ENCODE results near the gene SIN3B.
"Not testable (repeated sequence)": the region's sequence is repeated elsewhere in the genome, so short reads cannot be mapped to it uniquely, and the experiment has no call there.

SIN3B gene, protein sequence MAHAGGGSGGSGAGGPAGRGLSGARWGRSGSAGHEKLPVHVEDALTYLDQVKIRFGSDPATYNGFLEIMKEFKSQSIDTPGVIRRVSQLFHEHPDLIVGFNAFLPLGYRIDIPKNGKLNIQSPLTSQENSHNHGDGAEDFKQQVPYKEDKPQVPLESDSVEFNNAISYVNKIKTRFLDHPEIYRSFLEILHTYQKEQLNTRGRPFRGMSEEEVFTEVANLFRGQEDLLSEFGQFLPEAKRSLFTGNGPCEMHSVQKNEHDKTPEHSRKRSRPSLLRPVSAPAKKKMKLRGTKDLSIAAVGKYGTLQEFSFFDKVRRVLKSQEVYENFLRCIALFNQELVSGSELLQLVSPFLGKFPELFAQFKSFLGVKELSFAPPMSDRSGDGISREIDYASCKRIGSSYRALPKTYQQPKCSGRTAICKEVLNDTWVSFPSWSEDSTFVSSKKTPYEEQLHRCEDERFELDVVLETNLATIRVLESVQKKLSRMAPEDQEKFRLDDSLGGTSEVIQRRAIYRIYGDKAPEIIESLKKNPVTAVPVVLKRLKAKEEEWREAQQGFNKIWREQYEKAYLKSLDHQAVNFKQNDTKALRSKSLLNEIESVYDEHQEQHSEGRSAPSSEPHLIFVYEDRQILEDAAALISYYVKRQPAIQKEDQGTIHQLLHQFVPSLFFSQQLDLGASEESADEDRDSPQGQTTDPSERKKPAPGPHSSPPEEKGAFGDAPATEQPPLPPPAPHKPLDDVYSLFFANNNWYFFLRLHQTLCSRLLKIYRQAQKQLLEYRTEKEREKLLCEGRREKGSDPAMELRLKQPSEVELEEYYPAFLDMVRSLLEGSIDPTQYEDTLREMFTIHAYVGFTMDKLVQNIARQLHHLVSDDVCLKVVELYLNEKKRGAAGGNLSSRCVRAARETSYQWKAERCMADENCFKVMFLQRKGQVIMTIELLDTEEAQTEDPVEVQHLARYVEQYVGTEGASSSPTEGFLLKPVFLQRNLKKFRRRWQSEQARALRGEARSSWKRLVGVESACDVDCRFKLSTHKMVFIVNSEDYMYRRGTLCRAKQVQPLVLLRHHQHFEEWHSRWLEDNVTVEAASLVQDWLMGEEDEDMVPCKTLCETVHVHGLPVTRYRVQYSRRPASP

DNA sequence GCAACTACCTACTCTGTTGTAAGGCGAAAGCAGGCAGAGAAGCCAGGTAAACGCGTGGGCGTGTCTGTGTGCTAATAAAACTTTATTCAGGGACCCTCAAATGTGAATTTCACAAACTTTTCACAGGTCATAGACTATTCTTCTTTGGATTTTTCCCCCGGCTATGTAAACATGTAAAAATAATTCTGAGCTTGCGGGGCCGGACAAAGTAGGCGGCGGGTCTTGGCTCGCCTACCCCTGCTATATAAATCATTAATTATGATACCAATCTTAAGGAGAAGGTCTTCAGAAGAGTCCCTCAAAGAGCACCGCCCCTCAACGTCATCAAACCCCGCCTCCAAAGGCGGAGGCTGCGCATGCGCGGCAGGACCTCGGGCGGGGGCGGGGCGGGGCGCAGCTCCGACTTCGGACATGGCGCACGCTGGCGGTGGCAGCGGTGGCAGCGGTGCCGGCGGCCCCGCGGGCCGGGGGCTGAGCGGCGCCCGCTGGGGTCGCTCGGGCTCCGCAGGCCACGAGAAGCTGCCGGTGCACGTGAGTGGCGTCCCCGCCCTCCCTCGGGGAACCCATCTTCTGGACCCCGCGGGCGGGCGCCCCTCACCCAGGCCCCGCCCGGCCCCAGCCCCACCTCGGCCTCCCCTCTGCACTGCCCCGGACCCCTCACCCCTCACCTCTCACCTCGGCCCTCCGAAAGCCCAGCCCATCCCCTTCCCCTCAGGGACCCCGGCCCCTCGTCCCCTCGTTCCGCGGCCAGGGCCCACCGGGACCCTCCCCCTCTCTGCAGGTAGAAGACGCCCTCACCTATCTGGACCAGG lies at the start of gene SIN3B:
TSS of gene SIN3B (plus strand) at position 389 of the 812 bp plus-strand sequence. CDS start at position 412, 23 bp downstream.
- DNase-seq (ENCODE audit: low spot score): peak; percentile 90

DNA sequence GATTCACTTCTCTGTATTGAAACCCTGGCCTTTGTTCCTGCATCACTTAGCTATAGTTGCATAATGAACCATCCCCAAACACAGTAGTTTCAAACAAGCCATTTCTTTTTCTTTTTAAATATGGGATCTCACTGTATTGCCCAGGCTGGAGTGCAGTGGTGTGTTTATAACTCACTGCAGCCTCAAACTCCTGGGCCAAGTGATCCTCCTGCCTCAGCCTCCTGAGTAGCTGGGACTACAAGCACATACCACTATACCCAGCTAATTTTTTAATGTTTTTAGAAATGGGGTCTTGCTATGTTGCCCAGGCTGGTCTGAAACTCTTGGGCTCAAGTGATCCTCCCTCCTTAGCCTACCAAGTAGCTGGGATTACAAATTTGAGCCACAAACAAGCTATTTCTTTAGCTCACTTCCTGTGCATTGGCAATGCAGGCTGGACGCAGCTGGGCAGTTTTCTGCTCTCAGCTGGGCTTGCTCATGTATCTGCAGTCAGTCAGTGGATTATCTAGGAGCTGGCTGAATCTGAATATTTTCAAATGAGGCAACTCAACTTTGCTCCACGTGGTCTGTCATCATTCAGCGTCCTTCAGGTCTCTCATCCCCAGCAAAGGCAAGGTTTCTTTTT lies 49.5 kb upstream of the SIN3B start:
- no peak for DNase-seq (ENCODE audit: low spot score)

DNA sequence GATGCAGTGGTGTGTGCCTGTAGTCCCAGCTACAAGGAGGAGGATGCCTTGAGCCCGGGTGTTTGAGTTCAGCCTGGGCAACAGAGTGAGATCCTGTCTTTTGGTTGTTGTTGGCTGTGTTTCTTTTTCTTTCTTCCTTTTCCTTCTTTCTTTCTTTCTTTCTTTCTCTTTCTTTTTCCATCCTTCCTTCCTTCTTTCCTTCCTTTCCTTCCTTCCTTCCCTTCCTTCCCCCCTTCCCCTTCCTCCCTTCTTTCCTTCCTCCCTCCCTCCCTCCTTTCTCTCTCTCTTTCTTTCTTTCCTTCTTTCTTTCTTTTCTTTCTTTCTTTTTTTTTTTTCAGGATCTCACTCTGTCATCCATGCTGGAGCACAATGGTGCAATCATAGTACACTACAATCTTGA lies 46.5 kb upstream of the SIN3B start:
- DNase-seq (ENCODE audit: low spot score): no peak

DNA sequence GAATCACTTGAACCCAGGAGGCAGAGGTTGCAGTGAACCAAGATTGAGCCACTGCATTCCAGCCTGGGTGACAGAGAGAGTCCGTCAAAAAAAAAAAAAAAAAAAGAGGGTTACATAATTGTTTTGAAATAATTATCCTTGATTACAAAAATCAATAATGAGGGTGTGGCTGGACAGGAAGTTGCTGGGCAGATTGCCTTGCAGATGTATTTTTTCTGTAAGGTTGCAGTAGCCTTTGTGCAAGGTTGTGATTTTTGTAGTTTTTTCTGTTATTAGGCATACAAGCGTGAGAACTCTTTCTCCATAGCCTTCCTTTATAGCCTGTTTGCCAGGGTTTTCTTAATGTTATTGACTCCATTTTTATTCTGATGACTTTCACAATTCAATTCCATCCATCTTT lies 40.7 kb upstream of the SIN3B start:
- no peak for DNase-seq (ENCODE audit: low spot score)

DNA sequence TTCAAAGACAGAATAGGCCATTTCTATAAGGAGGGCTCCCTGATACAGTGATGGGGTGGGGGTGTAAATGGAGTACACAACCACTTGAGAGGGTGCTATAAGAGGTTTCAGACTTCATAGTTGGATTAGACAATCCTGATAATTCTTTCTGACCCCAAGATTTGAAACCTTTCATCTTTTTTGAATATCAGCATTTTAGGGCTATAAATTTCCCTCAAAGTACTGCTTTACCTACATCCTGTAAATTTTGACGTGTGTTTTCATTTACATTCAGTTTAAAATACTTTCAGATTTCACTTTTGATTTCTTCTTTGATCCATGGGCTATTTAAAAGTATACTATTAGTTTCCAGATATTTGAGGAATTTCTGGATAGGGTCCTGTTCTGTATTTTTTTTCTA lies 40.0 kb upstream of the SIN3B start:
- DNase-seq (ENCODE audit: low spot score): no peak

DNA sequence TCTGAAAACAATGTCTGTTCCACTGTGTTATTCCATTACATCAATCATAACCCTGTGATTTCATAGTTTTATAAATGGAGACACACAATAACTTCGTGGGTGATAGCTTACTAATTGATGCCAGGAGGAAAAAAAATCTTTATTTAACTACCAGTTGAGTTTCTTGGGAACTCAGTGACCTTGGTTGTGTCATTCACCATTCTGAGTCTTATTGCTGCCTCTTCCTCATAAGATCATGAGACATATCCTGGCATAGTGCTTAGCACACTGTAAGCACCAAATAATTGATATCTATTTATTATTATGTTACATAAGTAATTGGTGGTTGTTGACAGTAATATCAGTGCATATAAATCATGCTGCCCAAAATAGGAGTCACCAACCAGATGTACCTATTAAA lies 39.1 kb upstream of the SIN3B start:
- DNase-seq (ENCODE audit: low spot score): no peak

DNA sequence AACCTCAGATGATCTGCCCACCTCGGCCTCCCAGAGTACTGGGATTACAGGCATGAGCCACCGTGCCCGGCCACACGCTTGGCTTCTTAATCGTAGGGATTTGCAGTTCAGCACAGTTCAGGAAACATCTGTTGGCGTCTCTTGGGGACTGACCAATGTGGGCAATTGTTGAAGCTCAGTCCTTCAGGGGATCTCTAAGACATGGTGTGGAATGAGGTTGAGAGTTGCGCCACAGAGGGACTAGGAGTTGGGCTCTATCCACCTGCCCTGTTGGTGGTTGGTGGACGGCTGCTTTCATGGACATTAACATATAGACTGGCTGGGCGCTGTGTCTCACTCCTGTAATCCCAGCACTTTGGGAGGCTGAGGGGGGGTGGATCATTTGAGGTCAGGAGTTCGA lies 37.3 kb upstream of the SIN3B start:
- DNase-seq (ENCODE audit: low spot score): no peak

DNA sequence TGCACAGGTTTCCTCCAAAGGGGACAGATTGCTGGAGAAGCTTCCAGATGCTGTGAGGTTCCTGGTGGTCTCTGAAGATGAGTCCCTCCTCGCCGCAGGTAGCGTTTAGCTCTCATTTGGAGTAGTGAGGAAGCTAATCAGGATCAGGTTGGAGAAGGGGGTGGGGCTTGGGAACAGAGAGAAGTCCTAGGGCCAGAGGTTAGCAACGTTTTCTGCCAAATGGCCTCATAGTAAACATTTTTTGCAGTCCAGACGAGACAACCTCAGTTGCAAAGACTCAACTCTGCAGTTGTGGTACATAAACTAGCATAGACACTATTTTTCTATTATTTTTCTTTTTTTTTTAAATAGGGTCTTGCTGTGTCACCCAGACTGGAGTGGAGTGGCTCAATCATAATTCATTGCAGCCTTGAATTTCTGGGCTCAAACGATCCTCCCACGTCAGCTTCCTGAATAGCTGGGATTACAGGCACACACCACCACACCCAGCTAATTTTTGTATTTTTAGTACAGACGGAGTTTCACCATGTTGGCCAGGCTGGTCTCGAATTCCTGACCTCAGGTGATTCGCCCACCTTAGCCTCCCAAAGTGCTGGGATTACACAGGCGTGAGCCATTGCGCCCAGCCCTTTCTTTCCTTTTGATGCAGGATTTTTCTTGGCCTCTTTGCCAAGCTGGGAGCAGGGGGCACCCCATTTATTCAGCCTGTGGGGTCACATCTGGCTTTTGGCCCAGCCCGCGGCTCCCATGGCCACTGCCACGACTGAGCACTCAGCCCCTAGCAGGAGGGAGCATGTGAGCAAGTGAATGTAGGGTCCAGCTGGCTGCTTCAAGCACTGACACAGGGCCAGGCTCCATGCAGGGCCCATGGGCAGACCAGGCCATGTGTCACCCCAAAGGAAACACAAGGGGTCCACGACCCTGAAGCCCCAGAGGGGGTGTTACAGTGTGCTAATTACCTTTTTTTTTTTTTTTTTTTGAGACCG lies 34.4 kb upstream of the SIN3B start:
- no peak for DNase-seq (ENCODE audit: low spot score)

DNA sequence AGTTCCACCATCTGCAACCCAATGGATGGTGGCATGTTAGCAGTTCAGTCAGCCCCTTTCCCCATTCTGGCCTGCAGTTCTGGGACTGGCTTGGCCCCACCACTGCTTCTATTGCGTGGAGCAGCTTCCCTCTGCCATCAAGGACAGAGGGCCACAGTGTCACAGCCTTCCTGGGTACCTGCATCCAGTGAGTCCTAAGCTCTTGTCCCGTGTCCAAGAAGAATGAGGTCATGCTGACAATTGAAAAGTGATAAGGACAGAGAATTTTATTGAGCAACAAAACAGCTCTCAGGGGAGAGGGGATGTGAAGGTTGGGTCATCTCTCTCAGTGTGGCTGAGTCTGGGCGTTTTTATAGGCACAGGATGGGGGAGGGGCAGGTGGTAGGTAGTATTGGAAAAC lies 33.5 kb upstream of the SIN3B start:
- DNase-seq (ENCODE audit: low spot score): no peak

DNA sequence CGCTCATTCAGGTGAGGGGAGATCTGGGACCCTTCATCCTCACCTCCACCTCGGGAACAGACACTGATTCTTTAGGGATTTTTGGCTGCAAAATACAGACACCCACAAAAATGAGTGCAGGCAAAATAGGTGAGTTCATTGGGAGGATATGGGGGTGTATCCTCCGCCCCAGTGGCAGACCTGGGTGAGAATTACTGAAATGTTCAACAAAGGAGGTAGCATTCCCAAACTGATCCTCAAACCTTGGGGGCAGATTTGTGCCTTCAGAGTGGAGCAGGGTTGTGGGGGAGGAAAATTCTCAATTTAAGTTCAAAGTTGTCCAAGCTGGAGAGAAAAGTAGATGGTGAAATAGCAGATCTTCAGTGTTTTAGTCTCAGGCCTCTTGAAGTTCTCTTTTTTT lies 31.3 kb upstream of the SIN3B start:
- DNase-seq (ENCODE audit: low spot score): no peak

DNA sequence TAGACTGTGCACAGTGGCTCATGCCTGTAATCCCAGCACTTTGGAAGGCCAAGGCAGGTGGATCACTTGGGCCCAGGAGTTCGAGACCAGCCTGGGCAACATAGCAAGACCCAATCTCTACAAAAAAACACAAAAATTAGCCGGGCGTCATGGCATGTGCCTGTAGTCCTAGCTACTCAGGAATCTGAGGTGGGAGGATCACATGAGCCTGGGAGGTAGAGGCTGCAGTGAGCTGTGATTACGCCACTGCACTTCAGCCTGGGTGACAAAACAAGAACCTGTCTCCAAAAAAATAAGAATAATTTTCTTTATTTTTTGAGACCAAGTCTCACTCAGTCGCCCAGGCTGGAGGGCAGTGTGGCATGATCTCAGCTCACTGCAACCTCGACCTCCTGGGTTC lies 30.9 kb upstream of the SIN3B start:
- DNase-seq (ENCODE audit: low spot score): not testable (repeated sequence)

DNA sequence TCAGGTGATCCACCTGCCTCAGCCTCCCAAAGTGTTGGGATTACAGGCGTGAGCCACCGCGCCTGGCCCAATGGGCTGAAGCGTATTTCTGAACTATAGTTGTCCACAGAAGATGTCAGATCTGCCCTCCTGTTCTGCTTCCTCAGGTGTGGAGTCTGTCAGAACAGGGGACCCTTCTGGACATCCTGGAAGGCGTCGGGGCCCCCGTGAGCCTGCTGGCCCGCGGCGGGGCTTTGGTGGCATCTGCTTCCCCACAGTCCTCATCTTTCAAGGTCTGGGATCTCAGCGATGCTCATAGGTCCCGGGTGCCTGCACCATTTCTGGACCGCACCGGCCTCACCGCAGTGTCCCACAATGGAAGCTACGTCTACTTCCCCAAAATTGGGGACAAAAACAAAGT lies 29.5 kb upstream of the SIN3B start:
- no peak for DNase-seq (ENCODE audit: low spot score)

DNA sequence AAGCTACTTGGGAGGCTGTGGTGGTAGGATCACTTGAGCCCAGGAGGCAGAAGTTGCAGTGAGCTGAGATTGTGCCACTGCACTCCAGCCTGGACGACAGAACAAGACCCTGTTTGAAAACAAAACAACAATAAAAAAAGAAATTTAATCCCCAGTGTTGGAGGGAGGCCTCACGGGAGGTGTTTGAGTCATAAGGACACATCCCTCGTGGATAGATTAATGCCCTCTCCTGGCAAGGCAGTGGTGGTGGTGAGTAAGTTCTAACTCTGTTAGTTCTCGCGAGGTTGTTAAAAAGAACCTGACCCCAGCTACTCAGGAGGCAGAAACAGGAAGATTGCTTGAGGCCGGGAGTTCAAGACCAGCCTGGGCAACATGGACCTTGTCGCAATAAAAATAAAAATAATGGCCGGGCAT lies 27.6 kb upstream of the SIN3B start:
- DNase-seq (ENCODE audit: low spot score): no peak

DNA sequence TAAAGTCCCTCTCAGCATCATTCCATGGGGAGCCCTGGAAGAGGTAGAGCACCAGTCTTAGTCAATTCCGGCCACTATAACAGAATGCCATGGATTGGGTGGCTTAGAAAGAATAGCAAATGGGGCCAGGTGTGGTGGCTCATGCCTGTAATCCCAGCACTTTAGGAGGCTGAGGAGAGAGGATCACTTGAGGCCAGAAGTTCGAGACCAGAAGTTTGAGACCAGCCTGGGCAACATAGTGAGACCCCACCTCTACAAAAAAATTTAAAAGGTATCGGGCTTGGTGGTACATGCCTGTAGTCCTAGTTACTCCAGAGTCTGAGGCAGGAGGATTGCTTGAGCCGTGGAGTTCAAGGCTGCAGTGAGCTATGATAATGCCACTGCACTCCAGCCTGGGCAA lies 25.0 kb upstream of the SIN3B start:
- no peak for DNase-seq (ENCODE audit: low spot score)

DNA sequence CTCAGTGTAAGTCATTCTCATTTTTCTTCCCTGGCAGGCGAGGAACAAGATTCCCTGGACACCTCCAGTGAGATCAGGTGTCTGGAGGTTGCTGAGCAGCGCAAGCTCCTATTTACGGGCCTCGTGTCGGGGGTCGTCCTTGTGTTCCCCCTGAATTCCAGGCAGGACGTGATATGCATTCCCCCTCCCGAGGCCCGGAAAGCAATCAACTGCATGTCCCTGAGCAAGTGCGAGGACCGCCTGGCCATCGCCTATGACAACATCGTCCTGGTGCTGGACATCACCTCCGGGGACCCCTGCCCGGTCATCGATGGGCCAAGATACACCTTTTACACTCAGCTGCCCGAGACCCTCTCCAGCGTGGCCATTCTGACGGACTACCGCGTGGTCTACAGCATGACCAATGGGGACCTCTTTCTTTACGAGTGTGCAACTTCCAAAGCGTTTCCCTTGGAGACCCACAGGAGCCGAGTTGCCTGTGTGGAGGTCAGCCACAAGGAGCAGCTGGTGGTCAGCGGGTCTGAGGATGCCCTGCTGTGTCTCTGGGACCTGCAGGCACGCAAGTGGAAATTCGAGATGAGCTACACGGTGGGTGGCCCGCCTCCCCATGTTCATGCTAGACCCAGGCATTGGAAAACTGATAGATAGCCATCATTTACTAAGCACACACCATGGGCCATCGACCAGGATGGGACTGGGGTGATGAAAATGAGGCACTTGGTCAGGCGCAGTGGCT lies 21.5 kb upstream of the SIN3B start:
- DNase-seq (ENCODE audit: low spot score): no peak

DNA sequence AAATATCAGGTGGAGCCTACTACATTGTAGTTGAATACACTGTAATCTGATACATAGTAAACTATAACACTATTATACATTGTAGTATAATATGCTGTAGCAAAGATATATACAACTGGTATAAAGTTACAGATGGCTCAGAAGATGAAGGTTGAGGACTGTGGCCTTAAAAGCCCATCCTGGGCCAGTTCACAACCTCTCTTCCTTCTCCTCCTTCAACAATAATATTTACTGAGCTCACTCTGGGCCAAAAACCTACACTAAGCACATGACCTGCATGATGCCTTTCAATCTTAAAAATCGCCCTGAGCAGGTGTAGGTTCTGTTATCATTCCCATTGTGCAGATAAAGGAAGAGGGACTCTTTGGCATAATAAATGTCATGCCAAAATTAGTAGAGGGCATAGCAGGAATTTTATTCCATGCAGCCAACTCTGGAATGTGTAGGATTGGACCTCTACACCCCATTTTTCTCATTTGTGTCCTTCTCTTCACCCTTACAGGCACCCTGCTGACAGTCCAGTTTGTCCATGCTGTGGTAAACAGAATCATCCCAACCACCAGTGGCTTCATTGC lies 14.6 kb upstream of the SIN3B start:
- DNase-seq (ENCODE audit: low spot score): no peak

DNA sequence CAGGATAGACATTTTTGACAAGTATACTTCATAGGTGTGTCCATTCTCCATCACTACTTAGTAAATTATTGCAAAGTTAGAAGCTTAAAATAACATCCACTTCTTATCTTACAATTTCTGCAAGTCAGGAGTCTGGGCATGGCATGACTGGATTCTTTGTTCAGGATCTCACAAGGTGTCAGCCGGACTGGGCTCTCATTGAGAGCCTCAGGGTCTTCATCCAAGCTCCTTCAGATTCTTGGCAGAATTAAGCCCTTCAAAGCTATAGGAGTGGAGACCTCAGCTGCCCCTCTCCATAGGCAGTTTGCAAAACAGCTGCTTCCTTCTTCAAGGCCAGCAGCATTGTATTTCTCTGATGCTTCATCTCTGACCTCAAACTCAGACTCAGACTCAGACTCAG lies 9.1 kb upstream of the SIN3B start:
- DNase-seq (ENCODE audit: low spot score): no peak

DNA sequence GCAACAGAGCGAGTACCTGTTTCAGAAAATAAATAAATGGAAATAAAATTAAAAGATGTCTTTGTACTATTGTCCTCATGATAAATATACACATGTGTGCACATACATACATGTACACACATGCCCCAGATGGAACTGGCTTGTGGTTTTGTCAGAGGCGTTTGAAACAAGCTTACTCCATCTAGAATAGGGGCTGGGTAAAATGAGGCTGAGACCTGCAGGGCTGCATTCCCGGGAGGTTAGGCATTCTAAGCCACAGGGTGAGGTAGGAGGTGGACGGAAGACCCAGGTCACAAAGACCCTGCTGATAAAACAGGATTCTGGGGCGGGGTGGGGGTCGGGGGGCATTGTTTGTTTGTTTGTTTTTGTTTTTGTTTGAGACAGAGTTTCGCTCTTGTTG lies 8.1 kb upstream of the SIN3B start:
- DNase-seq (ENCODE audit: low spot score): no peak

DNA sequence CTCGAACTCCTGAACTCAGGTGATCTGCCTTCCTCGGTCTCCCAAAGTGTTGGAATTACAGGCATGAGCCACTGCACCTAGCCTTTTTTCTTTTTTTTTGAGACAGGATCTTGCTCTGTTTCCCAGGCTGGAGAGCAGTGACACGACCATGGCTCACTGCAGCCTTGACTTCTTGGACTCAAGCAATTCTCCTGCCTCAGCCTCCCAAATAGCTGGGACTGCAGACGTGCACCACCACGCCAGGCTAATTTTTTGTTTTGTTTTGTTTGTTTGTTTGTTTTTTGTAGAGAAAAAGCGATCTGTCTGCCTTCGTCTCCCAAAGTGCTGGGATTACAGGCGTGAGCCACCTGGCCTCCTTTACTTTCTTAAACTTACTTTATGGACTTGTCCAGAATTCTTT lies 6.5 kb upstream of the SIN3B start:
- DNase-seq (ENCODE audit: low spot score): no peak

Measured in cerebellar cortex (tissue), 1 donor.